Mucosa of rectum (tissue), 2 donors: ENCODE data around the gene BEND6.

Source experiments
- H3K27ac ChIP-seq, 2 donors: one replicate each; pipeline ENCODE4 v1.7.0; 2013; ENCODE audit warnings: inconsistent platforms in 2 of 2, low read depth in 2 of 2, low read length in 2 of 2
- H3K27me3 ChIP-seq, 2 donors: one replicate each; pipeline ENCODE4 v1.7.0; 2013; ENCODE audit warnings: low read length in 2 of 2; ENCODE audit not compliant: control insufficient read depth in 2 of 2, insufficient read depth in 2 of 2
- H3K36me3 ChIP-seq, 2 donors: one replicate each; pipeline ENCODE4 v1.7.0; 2013; ENCODE audit warnings: low read length in 2 of 2; ENCODE audit not compliant: control insufficient read depth in 2 of 2, insufficient read depth in 2 of 2
- H3K4me1 ChIP-seq, 2 donors: one replicate each; pipeline ENCODE4 v1.7.0; 2013; ENCODE audit warnings: low read length in 2 of 2, mild to moderate bottlenecking in 1 of 2; ENCODE audit not compliant: control insufficient read depth in 2 of 2, insufficient read depth in 2 of 2
- H3K4me3 ChIP-seq, 2 donors: one replicate each; pipeline ENCODE4 v1.7.0; 2013; ENCODE audit warnings: low read length in 2 of 2
- H3K9ac ChIP-seq, 2 donors: one replicate each; pipeline ENCODE4 v1.7.0; 2013; ENCODE audit warnings: low read length in 2 of 2, low read depth in 1 of 2, mild to moderate bottlenecking in 1 of 2
- H3K9me3 ChIP-seq, 2 donors: one replicate each; pipeline ENCODE4 v1.7.0; 2013; ENCODE audit warnings: low read length in 2 of 2; ENCODE audit not compliant: control insufficient read depth in 2 of 2
- donor health status: healthy.
- donor health status: Normal muscosa, but diverticular disease.

The BEND6 gene

GRCh38 chr6:57074383-57074782 lies 119.5 kb downstream of the BEND6 start:
- no peaks in the 10 kb centered on the region for H3K36me3 ChIP-seq
- no peak overlapping the region for H3K9ac ChIP-seq
- no peak overlapping the region for H3K4me3 ChIP-seq
- no peaks in the 10 kb centered on the region for H3K27me3 ChIP-seq
- no peaks in the 10 kb centered on the region for H3K4me1 ChIP-seq
- H3K9me3 ChIP-seq = no peaks in the 10 kb centered on the region
- H3K27ac ChIP-seq = no peak overlapping the region

- Histone ChIP-seq H3K4me1 (no peaks in the 10 kb centered on the region), H3K27ac (no peak overlapping the region), H3K9ac (no peak overlapping the region), H3K27me3 (no peaks in the 10 kb centered on the region), H3K36me3 (no peaks in the 10 kb centered on the region), H3K4me3 (no peak overlapping the region), H3K9me3 (no peaks in the 10 kb centered on the region)
Observed at GRCh38 chr6:57075092-57075491, 120.2 kb downstream of the BEND6 start.
